GM18870 (cell line): ENCODE measurements around the gene MFSD1.

Source experiments
- ATAC-seq: cut with Tn5 transposase; IDR thresholded peaks from one replicate; pipeline ENCODE4 v1.9.1; 2021; ENCODE audit warnings: moderate library complexity; ENCODE audit not compliant: unreplicated experiment

MFSD1 gene

DNA sequence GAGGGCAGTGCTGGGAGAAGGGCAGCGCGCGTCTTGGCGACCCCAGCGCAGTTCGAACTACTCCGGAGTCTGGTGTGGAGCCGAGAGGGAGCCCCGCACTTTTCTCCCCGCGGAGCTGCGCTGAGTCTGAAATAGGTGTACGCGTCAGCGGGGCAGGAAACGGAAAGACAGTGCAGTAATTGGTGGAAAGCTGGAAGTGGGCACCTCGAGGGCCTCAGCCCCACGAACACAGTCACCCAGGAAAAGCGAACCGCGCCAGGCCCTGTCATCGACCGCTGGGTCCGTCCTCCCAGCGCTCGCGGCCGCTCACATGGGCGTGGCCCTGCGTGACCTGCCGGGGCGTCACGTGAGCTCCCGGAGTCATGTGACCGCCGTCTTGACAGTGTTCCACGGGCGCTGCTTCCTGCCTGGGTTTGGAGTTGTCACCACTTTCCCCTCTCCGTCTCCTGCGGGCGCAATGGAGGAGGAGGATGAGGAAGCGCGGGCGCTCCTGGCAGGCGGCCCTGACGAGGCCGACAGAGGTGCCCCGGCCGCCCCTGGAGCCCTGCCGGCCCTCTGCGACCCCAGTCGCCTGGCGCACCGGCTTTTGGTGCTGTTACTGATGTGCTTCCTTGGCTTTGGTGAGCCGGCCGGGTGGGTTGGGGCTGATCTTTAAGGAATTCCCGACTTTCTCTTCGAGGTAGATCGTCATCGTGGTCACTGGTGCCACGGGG lies at the start of gene MFSD1:
Gene MFSD1 (plus strand): TSS at position 359 of the 713 bp plus-strand sequence. CDS start 99 bp downstream, at position 458.
- peak; percentile 94 for ATAC-seq

DNA sequence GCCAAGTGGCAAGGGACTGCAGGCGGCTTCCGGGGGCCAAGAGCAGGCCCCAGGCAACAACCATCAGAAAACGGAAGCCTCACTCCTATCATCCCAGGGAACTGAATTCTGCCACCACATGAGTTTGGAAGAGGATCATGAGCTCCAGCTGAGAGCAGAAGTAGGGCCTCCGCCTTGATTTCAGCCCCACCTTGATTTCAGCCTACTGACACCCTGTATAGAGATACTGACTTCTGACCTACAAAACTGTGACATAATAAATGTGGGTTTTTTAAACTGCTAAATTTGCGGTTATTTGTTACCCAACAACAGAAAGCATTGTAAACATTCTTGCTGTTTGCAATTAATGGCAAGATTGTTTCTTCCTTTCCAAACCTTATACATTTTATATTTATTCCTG lies 48.0 kb upstream of the MFSD1 start:
- no peak for ATAC-seq

GRCh38 chr3:158755421-158755820 lies 46.4 kb upstream of the MFSD1 start:
- ATAC-seq: no peak

GRCh38 chr3:158761350-158761749 lies 40.5 kb upstream of the MFSD1 start:
- ATAC-seq: no peak

DNA sequence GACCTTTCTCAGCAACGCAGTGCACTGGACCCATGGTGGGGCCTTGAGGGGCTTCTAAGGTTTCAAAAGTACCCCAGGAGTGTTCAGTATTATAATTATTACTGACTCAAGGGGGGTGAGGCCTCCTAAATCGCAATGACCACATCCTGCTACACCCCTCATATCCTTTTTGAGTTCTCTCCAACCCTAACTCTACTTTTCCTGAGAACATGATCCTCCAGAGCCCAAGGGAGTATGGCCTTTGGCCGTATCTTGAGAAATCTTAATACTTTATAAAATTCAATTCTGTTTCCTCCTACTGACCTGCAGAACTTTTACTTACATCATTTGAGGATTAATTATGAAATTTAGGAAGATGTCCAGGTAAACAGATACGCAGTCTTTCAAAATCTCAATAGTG lies 39.2 kb upstream of the MFSD1 start:
- no peak for ATAC-seq

DNA sequence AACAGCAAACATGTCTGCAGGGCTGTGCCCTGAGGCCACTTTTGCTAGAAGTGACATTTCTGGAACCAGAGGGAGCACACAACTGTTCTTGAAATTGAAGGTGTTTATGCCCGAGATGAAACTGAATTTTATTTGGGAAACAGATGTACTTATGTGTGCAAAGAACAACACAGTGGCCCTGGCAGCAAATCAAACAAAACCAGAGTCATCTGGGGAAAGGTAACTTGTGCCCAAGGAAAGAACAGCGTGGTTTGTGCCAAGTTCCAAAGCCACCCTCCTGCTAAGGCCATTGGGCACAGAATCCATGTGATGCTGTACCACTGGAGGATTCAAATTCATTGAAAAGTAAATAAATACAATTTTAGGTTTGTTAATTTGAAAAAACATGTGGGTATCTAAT lies 38.4 kb upstream of the MFSD1 start:
- no peak for ATAC-seq

DNA sequence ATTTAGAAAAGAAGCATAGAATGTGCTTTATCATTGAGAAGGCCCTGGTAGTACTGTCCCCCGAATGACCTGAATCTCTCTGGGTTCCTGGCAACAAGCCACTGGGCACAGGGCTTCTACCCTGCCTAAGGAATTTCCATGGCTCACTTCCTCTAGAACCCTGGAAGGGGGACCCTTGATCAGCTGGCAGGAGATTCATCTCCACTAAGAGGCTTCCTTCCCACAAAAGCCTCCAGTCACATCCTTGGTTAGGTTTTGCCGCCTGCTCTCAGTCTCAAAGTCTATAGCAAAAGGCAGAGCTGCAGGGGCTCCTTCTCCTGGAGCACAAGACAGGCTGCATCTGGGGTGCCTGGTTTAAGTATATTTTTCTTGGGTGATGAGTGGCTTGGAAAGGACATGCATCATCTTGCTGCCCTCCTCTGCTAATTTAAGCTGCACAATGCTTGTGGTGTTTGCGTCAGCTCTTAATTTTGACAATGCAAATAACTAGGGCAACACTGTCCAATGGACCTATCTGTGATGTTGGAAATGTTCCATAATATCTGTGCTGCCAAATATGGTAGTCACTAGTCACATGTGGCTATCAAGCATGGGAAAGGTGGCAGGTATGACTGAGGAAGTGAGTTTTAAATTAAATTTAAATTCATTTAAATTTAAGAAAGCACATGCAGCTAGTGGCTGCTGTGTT lies 36.2 kb upstream of the MFSD1 start:
- no peak for ATAC-seq

GRCh38 chr3:158766364-158766763 lies 35.5 kb upstream of the MFSD1 start:
- no peak for ATAC-seq

DNA sequence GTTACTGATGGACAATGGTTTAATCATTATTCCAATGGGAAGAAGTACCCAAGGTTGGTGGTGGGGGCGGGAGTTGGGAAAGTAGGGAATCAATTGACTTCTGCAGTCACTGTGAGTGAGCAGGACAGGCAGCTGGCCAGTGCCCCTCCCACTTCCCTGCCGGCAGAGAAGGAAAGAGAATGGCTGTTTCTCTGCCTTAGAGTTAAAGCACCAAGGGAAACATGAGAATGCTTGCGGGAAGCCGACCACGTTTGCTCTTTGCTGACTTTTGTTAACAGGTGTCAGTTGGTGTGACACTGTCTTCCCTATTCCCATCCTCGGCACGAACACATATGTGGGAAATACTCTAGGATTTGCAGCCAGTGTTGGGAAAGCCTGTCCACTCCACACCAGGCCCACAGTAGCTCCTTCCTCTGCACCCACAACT lies 33.5 kb upstream of the MFSD1 start:
- no peak for ATAC-seq

DNA sequence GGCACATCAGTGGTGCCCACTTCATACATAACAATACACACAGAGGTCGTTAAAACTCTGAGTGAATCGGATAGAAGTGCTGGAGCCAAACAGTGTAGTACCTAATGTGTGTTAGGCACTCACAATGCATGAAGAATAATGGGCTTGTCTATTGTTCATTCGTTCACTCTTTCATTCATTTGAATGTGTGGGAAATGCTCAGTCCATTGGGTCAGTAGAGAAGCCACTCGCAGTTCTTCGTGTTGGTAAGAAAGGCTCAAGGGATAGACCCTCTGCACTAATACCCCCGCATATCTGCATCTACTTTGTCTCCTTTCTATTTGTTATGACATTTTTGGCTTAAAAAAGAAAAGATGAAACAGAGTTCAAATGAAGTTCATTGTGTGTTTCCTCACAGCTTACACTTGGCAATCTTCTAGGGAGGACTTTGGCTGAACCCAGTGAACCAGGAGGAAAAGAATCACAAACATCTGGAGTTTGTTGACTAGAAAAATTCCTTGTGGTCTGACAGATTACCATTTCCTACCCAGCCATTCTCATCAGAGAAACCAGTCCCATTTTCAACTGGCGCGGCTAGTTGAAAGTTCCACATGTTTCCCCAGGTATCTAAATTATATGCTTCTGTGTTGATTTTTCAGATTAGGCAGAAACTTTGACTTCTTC lies 32.8 kb upstream of the MFSD1 start:
- no peak for ATAC-seq

DNA sequence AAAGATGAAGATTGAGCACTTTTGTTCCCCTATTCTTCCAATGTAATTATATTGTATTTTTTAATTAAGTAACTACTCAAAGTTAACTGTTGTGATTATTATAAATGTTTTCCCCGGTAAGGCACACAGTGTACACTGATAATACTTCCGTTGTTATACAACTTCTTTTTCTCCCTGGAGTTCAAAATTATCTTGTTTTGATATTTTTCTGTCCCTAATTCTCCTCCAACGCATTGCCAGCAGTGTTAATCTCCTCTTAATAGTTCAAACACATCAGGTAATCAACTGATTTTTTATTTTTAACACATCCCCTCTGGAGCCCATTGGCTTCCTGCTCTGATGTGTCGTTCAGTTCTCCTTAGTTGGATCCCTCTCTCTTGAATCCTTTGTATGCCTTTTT lies 32.3 kb upstream of the MFSD1 start:
- no peak for ATAC-seq

DNA sequence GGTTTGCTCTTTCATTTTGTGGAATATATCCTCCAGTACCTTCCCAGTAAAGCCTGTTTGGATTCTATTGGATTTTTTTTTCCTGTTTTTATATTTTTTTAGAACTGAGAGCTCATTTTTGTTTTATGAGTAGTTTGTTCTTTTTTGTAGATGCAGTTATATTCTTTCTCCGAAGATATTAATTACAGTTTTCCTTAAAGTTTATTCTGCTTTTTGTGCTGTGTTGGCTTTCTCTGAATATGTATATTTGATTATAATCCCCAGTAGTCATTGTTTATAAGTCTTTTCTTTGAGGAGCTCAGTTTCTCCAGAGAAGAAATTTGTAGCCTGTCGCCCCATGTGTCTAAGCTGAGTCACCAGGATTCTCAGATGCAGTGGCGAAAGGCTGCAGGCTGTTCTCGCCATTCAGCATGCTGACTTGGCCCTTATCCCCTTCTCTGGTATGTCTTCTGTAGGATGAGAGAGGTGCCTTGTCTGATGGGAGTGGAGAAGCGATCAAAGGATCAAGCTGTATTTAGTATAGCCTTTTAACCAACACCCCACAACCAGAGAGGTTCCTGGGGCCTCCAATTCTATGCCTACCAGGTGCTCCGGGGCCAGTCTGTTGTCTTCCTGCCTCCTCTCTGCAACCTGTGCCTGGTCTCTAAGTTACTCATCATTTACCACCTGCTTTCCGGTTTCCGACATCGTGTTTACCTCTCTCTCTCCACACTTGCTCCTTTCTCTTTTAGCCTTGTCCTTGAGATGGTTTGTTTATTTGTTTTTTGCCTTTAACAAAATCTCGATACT lies 31.7 kb upstream of the MFSD1 start:
- no peak for ATAC-seq

GRCh38 chr3:158770741-158771350 lies 31.0 kb upstream of the MFSD1 start:
- ATAC-seq: no peak

DNA sequence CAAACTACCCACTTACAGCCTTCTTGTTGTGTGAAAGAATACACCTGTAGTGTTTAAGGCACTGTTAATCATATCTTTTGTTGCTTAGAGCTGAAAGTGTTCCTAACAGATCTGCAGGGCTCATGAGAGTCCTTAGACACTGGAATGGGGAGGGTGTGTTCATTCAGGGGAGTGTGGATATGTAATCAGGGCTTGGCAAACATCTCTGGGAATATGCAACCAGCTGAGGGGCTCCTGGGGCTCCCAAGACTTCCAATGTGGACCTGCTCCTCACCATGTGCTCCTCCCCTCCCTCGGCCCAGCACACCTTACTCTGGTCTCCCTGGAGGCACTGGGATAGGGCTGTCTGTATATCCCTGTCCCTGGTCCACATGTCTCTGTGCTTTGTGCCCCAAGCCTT lies 30.3 kb upstream of the MFSD1 start:
- no peak for ATAC-seq

GRCh38 chr3:158771982-158772381 lies 29.9 kb upstream of the MFSD1 start:
- no peak for ATAC-seq

- ATAC-seq: no peak
Observed at GRCh38 chr3:158773166-158773565, 28.7 kb upstream of the MFSD1 start.

DNA sequence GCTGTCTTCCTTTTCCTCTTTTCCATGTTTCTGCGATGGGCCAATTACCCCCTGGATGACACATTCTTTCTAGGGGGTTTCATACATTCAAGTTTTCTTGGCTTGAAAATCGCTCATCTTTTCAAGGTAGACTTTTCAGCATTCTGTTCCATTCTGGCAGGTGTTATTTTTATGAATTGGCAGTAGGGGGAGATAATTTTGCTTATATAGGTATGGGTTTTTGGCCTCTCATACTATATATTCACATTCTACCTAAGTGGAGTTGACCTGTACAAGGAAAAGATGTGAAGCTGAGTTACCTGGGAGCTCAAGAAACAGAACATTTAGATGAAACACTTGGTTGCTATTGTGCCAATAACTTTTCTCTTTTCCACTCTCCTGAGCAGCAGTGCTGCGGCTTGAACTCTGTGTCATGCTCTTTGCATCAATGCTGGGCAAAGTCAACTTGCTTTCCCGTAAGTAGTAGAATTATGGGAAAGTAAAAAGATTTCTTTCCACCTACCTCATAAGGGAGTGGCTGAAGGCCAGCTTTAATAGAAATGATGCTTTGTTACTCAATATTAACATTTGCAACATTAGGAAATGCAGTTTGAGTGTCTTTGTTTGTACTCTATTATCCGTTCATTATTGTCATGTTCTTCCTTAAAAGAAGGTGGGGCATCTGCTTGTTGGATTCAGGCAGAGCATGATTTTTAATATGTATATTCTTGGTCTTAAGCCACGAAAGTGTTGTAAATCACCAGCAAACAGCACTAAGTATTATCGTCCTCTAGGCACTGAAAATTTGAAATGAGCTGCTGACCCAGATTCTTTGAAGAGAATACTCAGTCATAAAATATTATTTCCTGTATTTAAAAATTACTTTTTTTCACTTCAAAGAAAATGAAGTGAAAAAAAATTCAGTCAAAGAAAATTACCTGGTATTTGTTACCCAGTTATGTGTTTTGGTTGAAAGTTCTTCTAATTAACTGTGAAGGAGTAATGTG lies 27.7 kb upstream of the MFSD1 start:
- ATAC-seq: no peak

DNA sequence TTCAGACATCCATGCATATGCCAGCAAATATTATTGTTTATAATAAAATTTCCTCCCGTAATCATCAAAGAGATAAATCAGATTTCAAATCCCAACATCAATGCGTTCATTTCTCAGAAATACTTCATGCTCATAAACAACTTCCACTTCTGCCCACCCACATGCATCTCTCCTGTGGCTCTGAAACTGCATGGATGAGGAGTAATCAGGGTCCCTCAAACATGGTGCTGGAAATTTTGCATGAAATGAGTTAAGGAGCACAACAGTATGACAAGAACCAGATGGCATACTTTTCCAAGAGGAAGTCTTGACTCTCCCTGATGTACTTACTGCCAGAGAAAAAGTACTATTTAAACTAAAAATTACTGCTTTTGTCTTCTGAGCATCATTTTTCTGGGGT lies 26.9 kb upstream of the MFSD1 start:
- ATAC-seq: no peak
